Measurements from ENCODE around the gene SYVN1. TPM values are rescaled to one million over a fixed set of nuclear protein-coding genes. Genes with fewer than 3 reads are reported as not detected.

Gene SYVN1
- total and polyA plus RNA-seq, 11 donors = 13.9 to 65.8 (median 28.2) TPM

DNA sequence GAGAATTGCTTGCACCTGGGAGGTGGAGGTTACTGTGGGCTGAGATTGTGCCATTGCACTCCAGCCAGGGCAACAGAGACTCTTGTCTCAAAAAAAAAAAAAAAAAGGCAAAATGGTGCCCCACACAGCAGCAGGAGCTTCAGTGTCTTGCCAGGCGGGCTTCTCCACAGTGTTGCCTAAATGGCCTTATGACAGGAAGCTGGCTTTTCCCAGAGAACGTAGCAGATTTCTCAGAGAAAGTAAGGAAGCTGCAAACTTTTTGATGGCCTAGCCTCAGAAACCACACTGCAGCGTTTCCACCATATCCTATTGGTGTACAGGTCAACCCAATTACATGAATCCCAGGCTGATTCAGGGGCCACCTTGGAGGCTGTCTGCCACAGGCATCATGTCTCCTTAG is 23.0 kb upstream of the SYVN1 start:
- Histone ChIP-seq H3K27me3 (no peaks in the 10 kb centered on the region), H3K36me3 (no peaks in the 10 kb centered on the region), H3K4me1 (peaks cover 0 to 5% (median 0%) of the 10 kb centered on the region in 12 donors), H3K27ac (no peak overlapping the region), H3K9me3 (no peaks in the 10 kb centered on the region), H3K4me3 (no peak overlapping the region)
- WGBS, 4 donors = 62 to 77% (median 67%) methylated on average over 3 of the region's 3 CpGs
- intact Hi-C loops (cut with DNase I) = no loop called here
- TF ChIP-seq CTCF (IDR thresholded peaks at IDR 0.05) (no peak), POLR2A (IDR thresholded peaks at IDR 0.05) (no peak)
- no peak for ATAC-seq
- DNase-seq = no peak

GRCh38 chr11:65156926-65157325 is 22.6 kb upstream of the SYVN1 start:
- WGBS, 4 donors = 83 to 90% (median 89%) methylated on average over 1 to 3 of the region's 3 CpGs
- no peak for ATAC-seq

GRCh38 chr11:65156256-65156655 is 21.9 kb upstream of the SYVN1 start:
- 95 to 97% (median 96%) methylated on average over 3 of the region's 3 CpGs for WGBS, 4 donors
- H3K4me1 ChIP-seq = peaks cover 0 to 15% (median 0%) of the 10 kb centered on the region in 12 donors
- no peaks in the 10 kb centered on the region for H3K9me3 ChIP-seq
- no peak for DNase-seq
- intact Hi-C loops (cut with DNase I) = no loop called here
- H3K4me3 ChIP-seq = no peak overlapping the region
- ATAC-seq = no peak
- no peak for TF ChIP-seq CTCF (IDR thresholded peaks at IDR 0.05)
- no peak for TF ChIP-seq POLR2A (IDR thresholded peaks at IDR 0.05)
- no peaks in the 10 kb centered on the region for H3K27me3 ChIP-seq
- H3K36me3 ChIP-seq = no peaks in the 10 kb centered on the region
- no peak overlapping the region for H3K27ac ChIP-seq

More at GRCh38 chr11:65156926-65157325, 22.6 kb upstream of the SYVN1 start:
- no peaks in the 10 kb centered on the region for H3K27me3 ChIP-seq
- H3K4me3 ChIP-seq = no peak overlapping the region
- H3K36me3 ChIP-seq = no peaks in the 10 kb centered on the region
- no peak for DNase-seq
- intact Hi-C loops (cut with DNase I) = no loop called here
- H3K4me1 ChIP-seq = peaks cover 0 to 9% (median 0%) of the 10 kb centered on the region in 12 donors
- no peaks in the 10 kb centered on the region for H3K9me3 ChIP-seq
- H3K27ac ChIP-seq = no peak overlapping the region
- no peak for TF ChIP-seq CTCF (IDR thresholded peaks at IDR 0.05)
- TF ChIP-seq POLR2A (IDR thresholded peaks at IDR 0.05) = no peak

- Histone ChIP-seq H3K9me3 (peaks cover 0 to 4% (median 0%) of the 10 kb centered on the region in 12 donors), H3K4me1 (peaks cover 0 to 33% (median 10%) of the 10 kb centered on the region in 12 donors), H3K27me3 (no peaks in the 10 kb centered on the region), H3K27ac (peak overlapping the region in 1 of 12 donors; percentile 80), H3K36me3 (no peaks in the 10 kb centered on the region), H3K4me3 (no peak overlapping the region)
- WGBS, 4 donors = 69 to 81% (median 73%) methylated on average over 2 of the region's 2 CpGs
- DNase-seq = no peak
- ATAC-seq = no peak
- intact Hi-C loops (cut with DNase I) = no loop called here
- no peak for TF ChIP-seq POLR2A (IDR thresholded peaks at IDR 0.05)
- no peak for TF ChIP-seq CTCF (IDR thresholded peaks at IDR 0.05)
Observed at GRCh38 chr11:65152122-65152521, 17.8 kb upstream of the SYVN1 start.

Data from heart left ventricle (tissue), 16 donors.